ELF-1 (cell line): Measurements from ENCODE around the gene TMEM138.
A peak's percentile ranks its signal among the peaks of the same experiment; 100 is the strongest.

Experiments
- DNase-seq: peaks from one replicate; pipeline ENCODE4 v3.0.0-alpha.2; 2016; ENCODE audit warnings: low read depth, low spot score

The TMEM138 gene

DNA sequence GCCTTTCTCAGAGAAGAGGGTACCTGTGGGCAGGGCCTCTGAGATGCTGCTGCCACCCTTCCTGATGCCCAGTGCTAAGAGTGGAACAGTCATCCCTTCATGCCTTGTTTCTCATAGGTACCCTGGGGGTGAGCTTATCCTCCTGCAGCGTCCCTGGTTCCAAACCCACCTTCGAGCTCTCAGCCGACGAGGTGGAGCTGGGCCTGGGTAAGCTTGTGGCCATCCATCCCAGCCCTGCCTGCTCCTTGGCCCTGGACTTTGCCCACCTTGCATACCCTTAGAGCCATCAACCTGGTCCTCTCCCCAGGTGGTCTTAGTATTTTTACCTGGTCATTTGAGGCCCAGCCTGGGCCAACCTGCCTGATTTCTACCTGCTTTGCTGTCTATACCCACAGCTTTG is 20.5 kb upstream of the TMEM138 start:
- no peak for DNase-seq

DNA sequence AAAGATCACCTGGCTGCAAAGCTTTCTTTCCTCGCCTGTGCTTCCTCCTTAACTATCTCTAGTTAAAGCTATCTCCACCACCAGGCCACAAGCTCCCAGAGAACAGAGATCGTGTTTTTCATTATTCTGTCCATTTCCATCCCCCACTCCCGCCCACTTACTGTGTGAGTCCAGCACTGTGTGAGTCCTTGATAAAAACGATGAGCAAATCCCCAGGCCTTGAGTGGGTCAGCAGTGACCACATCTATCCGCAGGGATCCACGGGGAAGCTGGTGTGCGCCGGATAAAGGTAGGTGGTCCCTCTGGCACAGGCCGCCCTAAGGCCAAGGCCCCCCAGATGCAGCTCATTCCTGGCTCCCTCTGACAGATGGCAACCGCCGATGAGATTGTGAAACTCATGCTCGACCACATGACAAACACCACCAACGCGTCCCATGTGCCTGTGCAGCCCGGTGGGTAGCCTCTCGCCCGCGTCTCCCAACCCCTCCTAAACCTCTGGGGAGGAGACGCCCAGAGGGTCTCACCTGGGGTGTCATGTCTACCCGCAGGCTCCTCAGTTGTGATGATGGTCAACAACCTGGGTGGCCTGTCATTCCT is 19.9 kb upstream of the TMEM138 start:
- no peak for DNase-seq

DNA sequence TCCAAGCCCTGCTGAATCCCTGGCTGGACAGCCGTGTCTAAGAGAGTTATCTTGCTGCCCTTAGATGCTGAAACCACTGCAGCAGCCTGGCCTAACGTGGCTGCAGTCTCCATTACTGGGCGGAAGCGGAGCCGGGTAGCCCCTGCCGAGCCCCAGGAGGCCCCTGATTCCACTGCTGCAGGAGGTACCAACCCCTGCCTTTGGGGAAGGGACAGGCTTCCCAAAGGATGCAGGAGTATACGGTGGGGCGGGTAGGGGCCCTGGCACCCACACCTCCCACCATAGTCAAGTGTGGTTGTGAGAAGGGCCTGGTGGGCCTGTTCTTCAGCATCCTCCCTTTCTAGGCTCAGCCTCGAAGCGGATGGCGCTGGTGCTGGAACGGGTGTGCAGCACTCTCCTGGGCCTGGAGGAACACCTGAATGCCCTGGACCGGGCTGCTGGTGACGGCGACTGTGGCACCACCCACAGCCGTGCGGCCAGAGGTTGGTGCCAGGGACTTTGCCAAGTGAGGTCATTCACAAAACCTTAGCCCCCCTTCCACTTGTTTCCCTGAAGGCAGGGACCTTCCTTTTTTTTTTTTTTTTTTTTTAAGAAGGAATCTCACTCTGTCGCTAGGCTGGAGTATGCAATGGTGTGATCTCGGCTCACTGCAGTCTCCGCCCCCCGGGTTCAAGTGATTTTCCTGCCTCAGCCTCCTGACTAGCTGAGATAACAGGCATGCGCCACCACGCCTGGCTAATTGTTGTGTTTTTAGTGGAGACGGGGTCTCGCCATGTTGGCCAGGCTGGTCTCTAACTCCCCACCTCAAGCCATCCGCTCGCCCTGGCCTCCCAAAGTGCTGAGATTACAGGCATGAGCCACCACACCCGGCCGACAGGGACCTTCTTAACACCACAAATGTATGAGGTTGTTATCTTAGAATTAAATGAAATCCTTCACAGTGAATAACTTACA is 18.1 kb upstream of the TMEM138 start:
- DNase-seq: no peak

DNA sequence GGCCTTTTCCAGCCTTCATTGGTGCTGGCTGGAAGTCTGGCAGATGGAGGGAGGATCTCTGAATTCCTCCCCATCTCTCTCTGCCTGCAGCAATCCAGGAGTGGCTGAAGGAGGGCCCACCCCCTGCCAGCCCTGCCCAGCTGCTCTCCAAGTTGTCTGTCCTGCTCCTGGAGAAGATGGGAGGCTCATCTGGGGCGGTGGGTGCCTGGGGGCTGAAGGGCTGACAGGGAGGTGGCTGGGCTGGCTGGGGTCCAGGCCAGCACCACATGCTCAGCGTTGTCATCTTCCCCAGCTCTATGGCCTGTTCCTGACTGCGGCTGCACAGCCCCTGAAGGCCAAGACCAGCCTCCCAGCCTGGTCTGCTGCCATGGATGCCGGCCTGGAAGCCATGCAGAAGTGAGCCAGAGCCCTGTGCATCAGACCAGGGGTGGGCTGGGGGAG is 17.0 kb upstream of the TMEM138 start:
- DNase-seq: peak; percentile 76

DNA sequence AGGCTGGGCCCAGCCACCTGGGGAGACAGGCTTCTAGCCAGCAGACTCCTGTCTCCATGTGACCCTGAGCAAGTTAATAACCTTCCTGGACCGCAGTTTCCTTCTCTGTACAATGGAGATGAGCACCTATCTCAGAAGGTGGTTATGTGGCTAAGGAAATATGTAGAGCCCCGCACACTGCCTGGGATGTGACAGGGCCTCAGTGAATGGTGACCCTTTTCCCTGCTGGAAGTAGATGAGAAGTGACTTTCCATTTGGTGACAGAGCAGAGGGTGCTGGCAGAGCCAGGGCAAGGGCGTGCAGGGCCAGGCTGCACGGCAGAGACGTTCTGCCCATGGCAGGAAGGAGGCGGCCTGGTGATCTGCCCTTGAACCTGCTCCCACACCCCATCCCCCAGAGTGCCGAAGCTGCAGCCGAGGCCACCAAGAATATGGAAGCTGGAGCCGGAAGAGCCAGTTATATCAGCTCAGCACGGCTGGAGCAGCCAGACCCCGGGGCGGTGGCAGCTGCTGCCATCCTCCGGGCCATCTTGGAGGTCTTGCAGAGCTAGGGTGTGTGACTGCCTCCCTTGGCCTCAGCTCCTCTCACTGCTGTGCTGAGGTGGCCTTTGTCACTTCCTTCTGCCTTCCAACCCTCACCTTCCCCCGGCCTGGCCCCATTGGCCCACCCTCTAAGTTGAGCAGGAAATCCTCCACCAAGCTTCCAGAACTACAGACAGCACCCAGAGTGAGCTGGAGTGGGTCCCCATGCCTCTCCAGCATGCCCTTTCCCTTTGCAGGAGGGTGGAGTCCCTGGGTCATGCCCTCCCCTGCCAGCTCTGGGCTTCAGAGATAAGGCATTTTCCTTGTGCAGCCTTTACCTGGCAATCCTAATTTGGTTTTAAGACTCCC is 16.0 kb upstream of the TMEM138 start:
- DNase-seq: no peak

DNA sequence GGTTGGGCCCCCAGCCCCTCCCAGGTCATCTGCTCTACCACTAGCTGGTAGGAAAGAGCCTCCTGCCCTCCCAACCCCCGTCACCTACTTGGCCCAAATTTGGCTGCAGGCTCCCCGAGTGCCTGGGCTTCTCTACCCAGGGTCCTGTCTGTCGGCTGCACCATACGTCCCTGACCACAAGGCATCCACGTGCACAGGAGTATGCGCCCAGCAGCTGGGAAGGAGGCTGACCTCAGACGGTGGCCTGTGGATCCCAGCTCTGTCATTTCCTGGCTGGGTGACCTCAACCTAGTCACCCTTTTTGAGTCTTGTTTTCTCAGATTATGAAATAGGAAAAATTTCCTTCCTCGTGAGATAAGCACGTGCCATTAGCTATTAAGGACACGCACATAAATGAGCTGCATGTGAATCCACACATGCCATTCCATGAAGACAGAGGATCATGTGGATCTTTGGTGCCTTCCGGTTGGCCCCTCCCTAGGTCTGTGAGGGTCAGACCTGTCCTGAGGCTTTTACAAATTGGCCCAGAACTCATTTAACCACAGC is 14.2 kb upstream of the TMEM138 start:
- no peak for DNase-seq

DNA sequence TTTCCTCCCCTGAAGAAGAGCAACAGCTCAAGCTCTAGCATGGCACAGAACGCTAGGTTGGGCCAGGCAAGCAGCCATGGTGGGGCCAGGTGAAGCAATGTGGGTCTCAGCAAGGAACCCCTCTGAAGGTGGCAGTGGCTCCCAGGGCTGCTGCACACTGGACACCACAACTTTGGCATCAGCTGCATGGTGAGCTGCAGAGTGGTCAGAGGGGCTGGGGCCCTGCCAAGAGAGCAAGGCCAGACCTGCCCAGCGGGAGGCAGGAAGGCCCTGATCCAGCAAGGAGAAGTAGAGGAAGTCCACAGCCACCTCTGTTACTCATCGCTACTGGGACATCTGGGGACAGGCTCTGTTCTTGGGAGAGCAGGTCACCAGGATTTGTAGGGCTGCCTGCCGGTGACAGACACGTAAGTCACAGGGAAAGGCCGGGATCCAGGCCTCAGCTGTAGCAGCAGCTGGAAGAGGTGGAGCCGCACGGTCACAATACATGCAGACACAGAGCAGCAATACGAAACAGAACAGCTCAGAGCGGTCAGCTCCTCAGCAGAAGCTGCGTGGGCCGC is 12.9 kb upstream of the TMEM138 start:
- no peak for DNase-seq

DNA sequence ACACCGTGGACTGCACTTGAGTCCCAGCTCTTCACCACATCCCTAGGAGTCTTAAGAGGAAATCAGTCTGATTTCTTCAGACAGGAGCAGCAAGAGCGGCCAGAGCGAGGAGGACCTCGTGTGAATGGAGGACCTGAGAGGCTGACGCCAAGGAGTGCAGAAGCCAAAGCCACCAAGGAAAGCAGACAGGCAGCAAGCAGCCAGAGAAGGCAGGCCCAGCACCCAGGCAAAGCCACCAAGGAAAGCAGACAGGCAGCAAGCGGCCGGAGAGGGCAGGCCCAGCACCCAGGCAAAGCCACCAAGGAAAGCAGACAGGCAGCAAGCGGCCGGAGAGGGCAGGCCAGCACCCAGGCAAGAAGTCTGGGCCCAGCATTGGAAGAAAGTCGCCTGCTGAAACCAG is 12.3 kb upstream of the TMEM138 start:
- no peak for DNase-seq

DNA sequence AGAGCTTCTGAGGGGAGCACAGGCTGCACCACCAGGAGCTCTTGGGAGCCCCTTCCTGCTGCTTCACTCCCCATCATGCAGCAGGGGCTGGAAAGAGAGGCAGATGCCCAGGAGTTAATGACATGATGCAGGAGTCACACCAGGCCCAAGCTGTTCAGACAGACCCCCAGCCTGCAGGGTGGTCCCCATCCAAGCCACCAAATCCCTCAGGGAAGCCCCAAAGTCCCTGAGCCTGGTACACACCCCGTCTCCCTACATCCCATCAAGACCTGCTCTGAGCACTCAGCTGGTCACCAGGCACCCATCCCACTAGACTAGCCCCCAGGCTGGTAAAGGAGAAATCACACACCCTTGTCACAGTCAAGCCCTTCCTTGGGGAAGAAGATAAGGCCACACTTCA is 11.8 kb upstream of the TMEM138 start:
- DNase-seq: no peak

DNA sequence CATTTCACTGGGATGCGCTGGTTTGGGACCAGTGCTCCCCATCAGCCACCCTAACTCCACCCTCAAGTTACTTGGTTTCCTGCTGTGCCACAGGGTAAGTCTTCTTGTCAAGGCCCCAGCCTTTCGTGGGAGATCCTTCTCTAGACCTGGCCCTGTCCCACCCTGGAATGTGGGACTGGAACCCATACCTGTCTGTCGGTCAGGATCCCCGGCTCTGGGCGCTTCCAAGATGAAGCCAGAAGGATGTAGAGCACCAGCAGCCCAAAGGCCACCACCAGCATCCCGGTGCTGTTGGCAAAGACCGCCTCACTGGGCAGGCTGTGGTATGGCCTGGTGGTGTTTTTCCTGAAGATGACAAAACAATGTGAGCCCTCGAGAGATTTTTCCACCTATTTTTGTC is 11.4 kb upstream of the TMEM138 start:
- no peak for DNase-seq

DNA sequence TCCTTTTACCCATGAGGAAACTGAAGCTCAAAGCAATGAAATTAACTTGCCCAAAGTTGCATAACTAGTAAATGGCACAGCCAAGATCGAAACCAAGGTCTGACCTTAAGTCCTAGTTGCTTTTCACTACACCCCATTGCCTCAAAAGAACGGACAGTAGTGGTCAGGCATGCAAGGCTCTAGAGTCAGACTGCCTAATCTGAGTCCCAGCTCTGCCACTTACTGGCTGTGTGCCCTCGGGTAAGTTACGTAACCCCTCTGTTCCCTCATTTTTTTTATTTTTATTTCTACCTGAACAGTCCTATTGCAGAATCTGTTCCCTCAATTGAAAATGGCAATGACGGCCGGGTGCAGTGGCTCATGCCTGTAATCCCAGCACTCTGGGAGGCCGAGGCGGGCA is 10.1 kb upstream of the TMEM138 start:
- DNase-seq: no peak

DNA sequence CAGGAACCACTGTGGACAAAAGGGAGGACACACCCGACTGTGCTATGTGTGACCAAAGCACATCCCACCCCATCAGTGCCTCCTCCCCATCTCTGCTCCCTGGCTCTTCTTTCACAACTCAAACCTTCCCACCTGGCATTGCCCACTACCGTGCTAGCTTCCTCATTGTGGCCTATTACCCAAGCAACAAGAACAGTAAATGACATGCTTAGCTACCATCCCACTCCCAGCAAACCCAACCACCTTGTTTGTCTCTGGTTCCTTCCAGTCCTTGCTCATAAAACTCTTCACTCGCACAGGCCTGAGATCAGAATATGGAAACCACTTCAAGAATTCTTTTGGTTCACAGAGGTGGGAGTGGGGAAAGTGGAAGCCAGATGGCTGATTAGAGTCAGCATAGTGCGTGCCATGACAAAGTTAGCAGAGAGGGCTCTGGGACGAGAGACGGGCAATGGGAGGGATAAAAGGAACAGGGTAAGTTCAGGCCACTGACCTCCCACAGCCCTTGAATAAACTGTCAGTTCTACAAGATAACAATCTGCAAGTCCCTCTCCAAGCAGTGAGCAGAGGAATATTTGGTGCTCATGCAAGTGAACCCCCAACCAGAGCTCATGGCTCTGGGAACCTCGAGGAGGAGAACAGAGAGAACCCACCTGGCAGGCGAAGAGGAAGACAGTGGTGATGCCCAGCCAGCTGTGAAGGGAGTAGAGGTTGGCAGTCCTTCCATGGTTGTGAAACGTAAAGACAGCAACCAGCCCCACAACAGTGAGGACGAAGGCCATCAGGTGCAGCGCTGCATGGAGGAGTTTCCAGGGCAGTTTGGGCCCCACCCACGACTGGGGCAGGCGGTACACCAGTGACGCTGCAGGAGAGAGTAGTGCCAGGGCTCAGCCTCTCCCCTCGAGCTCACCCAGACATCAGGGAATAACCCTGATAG is 8.8 kb upstream of the TMEM138 start:
- no peak for DNase-seq

DNA sequence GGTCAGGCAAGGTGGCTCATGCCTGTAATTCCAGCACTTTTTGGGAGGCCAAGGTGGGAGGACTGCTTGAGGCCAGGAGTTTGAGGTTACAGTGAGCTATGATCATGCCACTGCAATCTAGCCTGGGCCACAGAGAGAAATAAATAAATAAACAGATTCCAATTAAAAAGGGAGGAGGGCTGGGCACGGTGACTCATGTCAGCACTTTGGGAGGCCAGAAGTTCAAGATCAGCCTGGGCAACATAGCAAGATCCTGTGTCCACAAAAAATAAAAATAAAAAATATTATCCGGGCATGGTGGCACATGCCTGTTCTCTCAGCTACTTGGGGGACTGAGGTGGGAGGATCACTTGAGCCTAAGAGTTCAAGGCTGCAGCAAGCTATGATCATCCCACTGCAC is 8.0 kb upstream of the TMEM138 start:
- no peak for DNase-seq

DNA sequence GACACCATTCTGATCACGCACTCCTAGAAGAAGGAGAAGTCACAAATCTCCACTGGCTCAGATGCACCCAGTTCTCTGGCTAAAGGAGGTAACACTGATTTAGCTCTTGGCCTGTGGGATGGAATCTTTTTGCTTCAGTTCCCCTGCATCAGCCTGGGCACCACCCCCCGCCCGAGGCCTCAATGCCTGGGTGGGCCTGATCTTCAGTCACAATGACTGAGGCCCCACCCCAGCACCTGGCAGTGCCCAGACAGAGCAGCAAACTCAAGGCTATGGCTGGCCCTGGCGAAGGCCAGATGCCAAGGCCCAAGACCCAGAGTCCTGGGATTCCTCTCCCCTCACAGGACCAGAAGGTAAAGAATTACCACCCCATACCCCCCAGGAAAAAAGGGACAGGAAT is 5.5 kb upstream of the TMEM138 start:
- DNase-seq: no peak

DNA sequence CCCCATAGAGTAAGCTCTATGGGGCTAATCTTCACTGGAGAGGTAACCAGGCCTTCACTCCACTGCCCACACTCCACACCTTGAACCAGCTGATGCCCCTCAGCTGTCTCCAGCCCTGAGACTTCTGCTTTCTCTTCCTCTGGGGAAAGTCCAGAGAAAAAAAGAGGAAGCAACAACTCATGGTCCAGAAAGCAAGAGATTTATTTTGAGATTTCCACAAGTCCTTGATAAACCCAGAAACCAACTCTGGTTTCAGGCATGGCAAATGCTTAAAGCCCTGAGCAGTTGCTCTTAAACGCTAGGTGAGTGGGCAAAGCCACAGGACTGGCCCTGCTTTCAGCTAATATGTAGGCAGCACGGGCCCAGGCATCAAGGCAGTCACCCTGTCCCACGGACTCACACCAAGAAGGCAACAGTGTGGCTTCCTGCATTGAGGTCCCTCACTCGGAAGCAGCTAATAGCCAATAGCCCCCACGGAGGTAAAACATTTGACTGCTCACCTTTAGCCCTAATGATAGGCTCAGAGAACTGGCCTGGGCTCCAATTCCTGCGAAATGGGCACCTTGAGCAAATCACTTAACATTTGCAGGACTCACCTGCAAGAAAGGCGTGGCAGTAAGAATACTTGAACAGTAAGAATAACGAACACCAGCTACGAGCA is 4.8 kb upstream of the TMEM138 start:
- DNase-seq: no peak

DNA sequence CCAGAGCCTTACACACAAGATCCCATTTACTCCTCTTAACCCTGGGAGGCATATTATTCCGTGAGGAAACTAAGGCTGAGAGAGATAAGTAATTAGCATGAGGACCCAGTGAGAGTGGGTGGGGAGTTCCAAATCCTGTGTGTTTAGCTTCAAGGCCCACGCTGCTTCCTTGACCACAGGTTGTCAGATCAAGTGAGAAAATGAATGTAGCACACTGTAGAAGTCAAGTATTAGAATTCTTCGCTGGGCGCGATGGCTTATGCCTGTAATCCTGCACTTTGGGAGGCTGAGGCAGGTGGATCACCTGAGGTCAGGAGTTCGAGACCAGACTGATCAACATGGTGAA is 4.3 kb upstream of the TMEM138 start:
- DNase-seq: no peak

DNA sequence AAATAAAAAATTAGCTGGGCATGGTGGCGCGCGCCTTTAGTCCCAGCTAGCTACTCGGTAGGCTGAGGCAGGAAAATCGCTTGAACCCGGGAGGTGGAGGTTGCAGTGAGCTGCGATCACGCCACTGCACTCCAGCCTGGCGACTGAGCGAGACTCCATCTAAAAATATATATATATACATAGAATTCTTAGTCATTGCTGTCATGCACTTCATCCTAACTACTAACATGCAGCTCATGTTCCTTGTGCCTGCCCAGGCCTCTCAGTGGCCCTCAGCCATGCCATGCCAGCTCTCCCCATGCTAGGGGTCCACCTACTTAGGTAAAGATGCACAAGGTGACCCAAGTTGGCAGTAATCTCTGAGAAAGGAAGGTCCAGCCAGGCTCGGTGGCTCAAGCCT is 3.6 kb upstream of the TMEM138 start:
- no peak for DNase-seq

DNA sequence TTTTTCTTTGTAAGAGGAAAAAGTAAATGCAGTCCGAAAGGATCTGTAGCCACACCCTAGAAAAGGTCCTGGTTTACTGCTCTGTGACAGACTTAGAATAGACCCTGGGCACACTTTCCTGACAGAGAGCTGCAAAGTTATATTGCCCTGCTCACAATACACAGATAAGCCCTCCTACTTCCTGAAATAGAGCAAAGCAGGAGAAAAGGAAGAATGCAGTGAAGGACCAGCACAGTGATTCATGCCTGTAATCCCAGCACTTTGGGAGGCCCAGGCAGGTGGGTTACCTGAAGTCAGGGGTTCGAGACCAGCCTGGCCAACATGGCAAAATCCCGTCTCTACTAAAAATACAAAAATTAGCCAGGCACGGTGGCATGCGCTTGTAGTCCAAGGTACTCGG is 2.7 kb upstream of the TMEM138 start:
- no peak for DNase-seq

DNA sequence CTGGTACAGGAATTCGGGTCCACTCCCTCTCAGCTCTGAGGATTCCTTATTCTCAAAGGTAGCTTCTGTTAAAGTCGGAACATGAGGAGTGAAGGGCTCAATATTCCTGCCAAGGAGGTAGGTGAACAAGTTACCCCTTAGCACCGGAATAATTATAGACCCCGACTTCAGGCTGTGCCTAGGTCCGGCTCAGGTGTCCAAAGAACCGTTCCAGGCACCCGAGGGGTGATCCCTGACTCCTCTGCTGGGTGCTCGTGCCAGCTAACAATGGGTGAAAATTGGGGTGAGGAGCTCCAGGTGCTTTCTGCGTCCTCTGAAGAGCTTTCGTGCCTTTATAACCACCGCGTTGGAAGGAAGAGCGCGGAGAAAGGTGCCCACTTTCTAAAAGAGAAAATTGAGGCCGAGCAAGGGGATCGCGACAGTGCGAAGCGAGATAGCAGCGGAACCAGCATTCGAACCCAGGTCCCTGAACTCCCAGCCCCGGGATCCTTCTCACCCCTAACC is 885 bp upstream of the TMEM138 start:
- no peak for DNase-seq

DNA sequence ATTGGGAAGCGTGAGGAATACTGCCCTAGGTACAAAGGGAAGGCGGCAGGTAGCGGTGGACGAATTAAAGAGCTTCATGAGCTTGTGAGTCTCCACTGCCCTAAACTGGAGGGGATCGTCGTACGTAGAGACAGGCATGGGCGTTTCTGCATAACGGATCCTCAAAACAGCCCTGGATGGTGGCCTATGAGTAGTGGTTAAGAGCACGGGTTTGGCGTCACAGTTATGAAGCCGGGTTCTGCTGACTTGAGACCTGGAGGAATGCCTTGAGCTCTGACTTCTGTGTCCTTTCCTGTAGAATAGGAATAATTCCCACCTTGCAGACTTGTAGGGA is 335 bp downstream of the TMEM138 start:
- no peak for DNase-seq
